Amniotic epithelial cell (primary cell): ENCODE measurements around the gene GMFB.
A peak's percentile ranks its signal among the peaks of the same experiment; 100 is the strongest.

Experiments
- DNase-seq: peaks from one replicate; pipeline ENCODE4 v3.0.0-alpha.2; 2010; ENCODE audit warnings: low read depth

Gene GMFB

GRCh38 chr14:54490445-54491175 lies 1.8 kb upstream of the GMFB start:
- DNase-seq = no peak

DNA sequence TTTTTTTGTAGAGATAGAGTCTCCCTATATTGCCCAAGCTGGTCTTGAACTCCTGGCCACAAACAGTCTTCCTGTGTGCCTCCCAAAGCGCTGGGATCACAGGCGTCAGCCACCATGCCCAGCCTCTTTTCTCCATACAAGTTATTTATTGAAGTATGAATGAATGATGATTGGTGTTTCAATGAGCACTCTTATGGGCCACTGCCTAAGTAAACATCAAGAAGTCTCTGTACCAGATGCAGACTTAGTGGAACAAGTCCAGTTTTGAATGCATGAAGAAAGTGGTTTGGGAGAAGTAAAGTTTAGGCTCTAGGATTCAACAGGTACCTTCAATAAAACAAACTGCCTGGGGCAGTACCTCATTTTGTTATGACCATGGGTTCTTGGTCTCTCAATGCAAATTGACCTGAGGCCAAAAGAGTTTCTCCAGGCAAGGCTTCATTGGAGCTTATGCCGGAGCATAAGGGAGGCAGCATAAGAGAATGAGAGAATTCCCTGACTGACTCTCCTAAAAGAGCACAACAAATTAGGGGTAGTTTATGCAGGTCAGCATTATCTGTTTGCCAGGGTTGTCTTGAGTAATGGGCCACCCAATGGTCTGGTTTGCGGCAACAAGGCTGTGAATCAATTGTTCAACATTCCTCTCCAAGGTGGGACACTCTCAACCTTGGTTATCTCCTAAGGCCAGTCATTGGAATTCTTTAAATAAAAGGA lies 1.1 kb upstream of the GMFB start:
- no peak for DNase-seq

- DNase-seq = peak; percentile 31
These were observed 521 bp upstream of the GMFB start for GRCh38 chr14:54489318-54489683.

- no peak for DNase-seq
These were observed 498 bp downstream of the GMFB start for GRCh38 chr14:54488318-54488645.

DNA sequence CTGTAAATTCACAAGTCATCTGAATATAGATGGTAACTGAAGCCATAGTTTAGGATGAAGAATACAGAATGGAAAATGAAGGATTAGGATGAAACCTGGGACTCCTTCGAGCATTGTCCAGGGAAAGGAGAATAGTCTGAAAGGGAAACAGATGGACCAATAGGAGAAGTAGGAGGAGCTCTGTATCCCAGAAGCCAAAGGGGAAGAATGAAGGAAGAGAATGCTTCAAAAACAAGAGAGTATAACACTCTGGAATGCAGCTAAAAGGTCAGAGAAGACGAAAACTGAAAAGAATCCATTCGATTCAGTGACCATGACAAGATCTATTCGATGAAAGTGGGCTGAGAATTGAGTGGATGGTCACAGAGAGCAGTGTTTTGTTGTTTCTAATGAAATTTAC lies 1.0 kb downstream of the GMFB start:
- DNase-seq = peak; percentile 48

DNA sequence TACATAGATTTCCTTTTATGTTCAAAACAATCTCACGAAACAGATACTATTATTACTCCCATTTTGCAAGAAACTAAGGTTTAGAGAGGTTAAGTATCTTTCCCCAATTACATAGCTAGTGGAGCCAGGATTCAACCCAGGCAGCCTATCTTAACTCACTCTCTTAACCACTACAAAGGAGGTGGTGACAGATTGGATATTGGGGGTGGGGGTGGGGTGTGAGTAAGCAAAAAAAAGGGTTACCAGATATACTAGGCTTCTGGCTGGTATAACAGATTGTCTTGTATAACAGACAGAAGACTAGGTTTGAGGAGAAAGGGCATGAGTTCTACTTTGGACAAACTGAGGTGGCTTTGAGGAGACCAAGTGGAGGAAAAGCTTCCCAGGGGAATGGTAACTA lies 2.1 kb downstream of the GMFB start:
- no peak for DNase-seq

- DNase-seq = no peak
These were observed 4.9 kb downstream of the GMFB start for GRCh38 chr14:54483846-54484245.

DNA sequence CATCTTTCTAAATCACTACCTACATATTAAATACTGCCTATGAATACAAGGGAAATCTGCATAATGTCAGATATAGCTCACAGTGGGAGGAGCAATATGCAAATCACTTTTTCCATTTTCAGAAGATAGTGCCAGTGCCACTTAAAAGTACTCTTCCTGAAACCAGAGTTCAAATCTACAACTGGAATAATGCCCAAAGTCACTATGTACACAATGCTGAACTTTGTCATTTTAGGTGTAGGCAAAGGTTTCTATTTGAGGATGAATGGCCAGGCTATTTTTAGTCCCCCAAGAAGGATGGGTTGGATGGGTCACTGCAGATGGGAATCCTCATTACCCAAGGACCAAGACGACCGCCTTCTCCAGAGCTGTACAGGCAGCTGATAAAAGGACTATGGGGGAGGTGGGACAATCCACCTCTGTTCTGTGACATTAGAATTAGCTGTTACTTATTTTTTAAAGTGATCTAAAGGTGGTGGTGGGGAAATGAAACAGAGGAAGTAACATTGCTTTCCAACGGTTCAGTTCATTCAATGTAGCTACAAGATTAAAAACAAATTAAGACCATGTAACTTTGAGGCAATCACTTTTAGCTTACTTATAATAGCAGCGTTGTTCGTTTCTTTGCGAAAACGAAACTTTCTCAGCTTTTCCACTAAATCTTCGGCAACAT lies 5.6 kb downstream of the GMFB start:
- DNase-seq = no peak

DNA sequence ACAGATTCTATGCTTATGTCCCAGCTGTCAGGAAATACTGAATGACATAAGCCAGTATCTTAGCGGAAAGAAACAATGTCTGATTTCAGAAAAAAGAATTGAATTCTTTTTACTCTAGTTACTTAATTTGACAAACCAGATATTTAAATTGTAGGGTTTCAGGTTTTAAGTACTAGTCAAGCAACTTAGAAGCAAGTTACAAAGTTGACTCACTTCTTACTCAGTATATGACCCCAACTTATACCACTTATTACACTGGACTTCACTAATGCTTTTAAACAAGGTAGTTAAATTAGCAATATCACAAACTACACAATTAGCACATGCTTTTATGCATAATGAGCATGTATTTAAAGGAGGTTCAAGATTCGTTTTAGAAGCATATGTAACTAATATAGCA lies 7.1 kb downstream of the GMFB start:
- DNase-seq = no peak

GRCh38 chr14:54480830-54481562 lies 7.8 kb downstream of the GMFB start:
- no peak for DNase-seq

DNA sequence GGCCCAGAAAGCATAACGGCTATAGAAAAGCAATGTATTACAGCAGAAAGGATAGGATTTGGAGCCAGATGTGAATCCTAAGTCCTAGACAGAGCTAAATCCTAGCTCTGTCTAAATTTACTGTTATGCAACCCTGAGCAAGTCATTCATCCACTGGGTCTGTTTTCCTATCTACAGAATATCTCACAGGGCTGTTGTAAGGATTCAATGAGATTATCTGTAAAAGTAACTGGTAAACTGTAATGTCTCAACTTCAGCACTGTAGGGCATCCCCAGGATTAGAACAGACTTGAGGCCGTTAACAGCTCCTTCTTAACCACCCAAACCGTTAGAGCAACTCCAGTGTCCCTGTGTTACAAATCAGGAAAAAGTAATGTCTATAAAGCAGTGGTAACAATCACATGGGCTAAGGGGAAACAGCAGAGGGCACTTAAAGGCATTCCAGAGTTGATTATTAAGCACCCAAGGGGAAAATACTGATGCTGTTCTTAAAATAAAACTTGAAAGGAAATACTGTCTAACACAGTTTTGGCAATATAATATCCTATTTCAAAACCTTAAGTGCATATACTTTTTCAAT lies 10.1 kb downstream of the GMFB start:
- DNase-seq = peak; percentile 72

- no peak for DNase-seq
These were observed 12.9 kb downstream of the GMFB start for GRCh38 chr14:54475911-54476310.

DNA sequence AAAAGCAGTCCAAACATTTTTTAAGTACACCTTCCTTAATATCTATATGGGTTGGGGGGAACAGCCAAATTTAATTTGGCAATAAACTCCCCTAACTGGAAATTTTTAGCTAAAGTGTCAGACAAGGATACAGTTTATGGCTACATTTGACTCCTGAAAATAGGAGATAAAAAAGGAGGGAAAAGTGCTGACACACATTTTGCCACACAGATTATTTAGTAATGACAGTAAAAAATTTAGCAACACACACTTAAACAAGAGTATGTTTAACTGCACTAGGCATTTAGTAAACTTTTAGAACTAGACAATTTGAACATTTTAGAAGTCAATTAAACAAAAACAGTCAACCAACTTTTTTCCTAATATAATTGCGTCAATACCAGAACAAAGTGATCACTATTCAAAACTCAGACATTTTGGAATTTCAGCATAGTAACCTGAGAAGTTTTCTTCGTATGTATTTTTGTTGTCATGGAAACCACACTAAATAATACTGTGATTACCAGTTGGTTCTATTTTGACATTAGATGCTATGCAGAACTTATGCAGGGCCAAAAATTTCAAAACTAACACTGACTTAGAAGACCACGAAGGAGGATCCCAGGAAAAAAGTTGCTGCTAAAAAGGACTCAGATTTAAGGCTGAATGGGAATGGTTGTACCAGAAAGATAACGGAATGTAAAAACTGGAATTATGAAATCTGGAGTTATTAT lies 13.4 kb downstream of the GMFB start:
- DNase-seq = peak; percentile 49

DNA sequence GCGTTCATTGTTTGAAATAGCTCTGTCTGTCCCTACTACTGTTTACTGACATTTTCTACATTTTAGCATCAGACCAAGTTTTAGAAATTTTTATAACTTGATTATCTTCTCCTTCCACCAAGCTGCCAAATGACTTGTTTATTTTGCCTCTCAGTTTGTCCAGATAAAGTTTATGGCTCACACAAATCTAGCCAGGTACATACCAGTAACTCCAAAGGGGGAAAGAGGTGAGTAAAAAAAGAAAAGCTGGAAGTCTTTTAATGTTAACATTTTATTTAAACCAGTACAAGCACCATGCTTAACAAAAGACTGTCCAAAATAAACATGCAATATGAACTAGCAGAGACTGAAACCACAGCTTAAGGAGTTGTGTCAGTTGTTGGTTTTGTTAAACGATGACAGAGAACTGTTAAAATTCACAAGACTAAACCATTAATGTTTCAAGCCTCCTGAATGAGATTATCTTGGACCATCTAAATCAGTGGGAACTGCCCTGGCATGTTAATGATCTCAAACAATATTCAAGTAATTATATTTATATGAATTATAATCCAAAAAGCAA lies 14.5 kb downstream of the GMFB start:
- no peak for DNase-seq

DNA sequence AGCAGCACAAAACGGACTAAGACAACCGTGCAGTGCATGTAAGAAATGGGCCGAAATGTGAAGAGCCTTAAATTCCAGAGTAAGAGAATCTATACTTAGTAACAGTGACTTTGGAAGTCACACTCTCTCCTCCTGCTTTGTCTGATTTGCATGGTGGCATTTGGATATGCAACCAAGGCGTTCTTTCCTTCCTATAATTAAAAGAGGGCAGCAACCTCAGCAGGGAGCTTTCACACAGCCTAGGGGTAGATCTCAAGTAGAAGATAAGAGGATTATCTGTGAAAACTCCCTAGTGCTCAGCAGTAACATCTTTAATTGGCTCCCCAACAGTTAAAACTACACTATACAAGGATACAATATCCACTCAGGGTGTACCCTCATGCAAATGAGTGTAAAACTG lies 16.5 kb downstream of the GMFB start:
- no peak for DNase-seq

DNA sequence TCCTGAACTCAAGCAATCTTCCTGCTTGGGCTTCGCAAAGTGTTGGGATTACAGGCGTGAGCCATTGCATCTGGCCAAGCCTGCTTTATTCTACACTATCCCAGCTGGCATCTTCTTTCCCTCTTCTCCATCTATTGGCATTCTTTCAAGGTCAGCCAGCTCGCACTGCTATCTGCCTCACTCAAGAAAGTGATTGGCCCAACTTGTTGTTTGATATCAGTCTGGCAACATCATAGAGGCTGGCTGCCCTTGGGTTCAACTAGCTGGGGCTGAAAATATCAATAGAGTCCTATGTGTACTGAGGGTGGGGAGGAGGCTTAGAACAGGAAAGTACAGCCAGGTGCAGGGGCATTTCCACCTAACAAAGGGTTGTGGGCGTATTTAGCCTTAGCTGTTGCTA lies 17.1 kb downstream of the GMFB start:
- no peak for DNase-seq

DNA sequence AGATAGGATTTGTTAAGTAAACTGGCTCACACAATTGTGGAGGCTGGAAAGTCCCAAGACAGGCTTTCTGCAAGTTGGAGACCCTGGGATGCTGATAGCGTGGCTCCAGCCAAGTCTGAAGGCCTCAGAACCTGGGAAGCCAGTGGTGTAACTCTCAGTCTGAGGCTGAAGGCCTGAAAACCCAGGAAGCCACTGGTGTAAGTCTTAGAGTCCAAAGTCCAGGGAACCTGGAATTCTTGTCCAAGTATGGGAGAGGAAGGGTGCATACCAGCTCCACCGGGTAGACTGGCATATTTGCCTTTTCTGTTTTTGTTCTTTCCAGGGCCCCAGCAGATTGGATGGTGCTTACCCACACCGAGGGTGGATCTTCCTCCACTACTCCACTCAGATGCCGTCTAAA lies 18.1 kb downstream of the GMFB start:
- no peak for DNase-seq

DNA sequence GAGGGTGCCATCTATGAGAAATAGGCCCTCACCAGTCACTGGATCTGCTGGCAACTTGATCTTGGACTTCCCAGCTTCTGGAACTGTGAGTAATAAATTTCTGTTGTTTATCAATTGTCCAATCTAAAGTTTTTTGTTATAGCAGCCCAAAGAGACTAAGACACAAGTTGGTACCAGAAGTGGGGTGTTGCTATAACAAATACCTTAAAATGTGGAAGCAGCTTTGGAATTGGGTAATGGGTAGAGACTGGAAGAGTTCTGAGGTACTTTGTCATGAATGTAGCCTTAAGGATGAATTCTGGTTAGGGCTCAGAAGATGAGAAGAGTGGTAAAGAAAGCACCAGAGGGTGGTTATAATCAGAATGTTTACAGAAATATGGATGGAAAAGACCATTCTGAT lies 21.5 kb downstream of the GMFB start:
- no peak for DNase-seq

DNA sequence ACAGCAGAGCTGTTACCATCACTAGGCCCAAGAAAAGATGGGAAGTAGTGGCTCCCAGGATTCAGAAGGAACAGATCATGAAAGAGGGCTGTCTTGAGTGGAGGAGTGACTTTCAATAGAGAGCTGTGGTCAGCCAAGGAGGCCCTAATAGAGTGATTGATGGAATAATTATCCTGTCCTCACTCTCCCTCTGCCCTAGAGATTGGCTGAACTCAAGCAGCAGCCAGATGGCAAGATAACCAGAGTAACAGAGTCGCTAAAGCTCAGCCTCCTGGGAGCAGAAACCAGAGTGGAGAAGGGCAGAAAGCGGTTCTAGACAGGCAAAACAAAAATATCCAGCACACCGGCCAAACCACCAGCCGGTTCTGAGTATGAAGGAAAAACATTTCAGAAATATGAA lies 23.1 kb downstream of the GMFB start:
- peak; percentile 41 for DNase-seq

- no peak for DNase-seq
These were observed 26.7 kb downstream of the GMFB start for GRCh38 chr14:54462048-54462447.

DNA sequence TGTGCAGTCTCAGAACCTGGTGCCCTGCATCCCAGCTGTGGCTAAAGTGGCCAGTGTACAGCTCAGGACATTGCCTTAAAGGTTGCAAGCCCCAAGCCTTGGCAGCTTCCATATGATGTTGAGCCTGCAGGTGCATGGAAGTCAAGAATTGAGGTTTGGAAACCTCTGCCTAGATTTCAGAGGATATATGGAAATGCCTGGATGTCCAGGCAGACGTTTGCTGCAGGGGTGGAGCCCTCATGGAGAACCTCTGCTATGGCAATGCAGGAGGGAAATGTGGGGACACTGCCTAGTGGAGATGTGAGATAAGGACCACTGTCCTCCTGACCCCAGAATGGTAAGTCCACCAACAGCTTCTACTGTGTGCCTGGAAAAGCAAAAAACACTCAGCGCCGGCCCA lies 29.7 kb downstream of the GMFB start:
- no peak for DNase-seq
